ENCODE results near the gene PTPRN2. TPM values are rescaled to one million over a fixed set of nuclear protein-coding genes. Genes with fewer than 3 reads are reported as not detected.

PTPRN2 gene
- total and polyA plus RNA-seq, 2 donors (not counting 1 experiment from before 2014, with no cell fraction given) = 0.54 to 1.2 TPM

GRCh38 chr7:157635148-157635500, 952.5 kb downstream of the PTPRN2 start:
- H3K36me3 ChIP-seq (ENCODE audit: control insufficient read depth, insufficient read depth, low read length) = no peaks in the 10 kb centered on the region
- H3K27ac ChIP-seq (ENCODE audit: insufficient read depth, low read length) = no peak overlapping the region
- H3K27me3 ChIP-seq (ENCODE audit: control insufficient read depth, insufficient read depth, low read length) = no peaks in the 10 kb centered on the region
- TF ChIP-seq EZH2 (IDR thresholded peaks at IDR 0.05; ENCODE audit: low read length, missing control alignments) = no peak
- TF ChIP-seq, protein P1, sequence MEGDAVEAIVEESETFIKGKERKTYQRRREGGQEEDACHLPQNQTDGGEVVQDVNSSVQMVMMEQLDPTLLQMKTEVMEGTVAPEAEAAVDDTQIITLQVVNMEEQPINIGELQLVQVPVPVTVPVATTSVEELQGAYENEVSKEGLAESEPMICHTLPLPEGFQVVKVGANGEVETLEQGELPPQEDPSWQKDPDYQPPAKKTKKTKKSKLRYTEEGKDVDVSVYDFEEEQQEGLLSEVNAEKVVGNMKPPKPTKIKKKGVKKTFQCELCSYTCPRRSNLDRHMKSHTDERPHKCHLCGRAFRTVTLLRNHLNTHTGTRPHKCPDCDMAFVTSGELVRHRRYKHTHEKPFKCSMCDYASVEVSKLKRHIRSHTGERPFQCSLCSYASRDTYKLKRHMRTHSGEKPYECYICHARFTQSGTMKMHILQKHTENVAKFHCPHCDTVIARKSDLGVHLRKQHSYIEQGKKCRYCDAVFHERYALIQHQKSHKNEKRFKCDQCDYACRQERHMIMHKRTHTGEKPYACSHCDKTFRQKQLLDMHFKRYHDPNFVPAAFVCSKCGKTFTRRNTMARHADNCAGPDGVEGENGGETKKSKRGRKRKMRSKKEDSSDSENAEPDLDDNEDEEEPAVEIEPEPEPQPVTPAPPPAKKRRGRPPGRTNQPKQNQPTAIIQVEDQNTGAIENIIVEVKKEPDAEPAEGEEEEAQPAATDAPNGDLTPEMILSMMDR (conservative IDR thresholded peaks at IDR 0.05 in 1 of 2, IDR thresholded peaks at IDR 0.05 in 1 of 2; ENCODE audit: low read depth in 1 of 2, low read length in 2 of 2) = no peak
- no peak overlapping the region for H3K4me3 ChIP-seq (replicated peaks in 1 of 4; ENCODE audit: control extremely low read depth in 1 of 4, insufficient read depth in 1 of 4, low read depth in 3 of 4, low read length in 4 of 4)
- H3K9me3 ChIP-seq (ENCODE audit: control insufficient read depth, insufficient read depth, low read depth, low read length) = no peaks in the 10 kb centered on the region
- no peak overlapping the region for H3K4me2 ChIP-seq (ENCODE audit: extremely low read depth, insufficient read depth, low read length)
- DNase-seq (ENCODE audit: low read depth in 2 of 2) = no peak
- H3K4me1 ChIP-seq (ENCODE audit: control insufficient read depth, extremely low read depth, insufficient read depth, low read length) = no peaks in the 10 kb centered on the region
- H3K79me2 ChIP-seq (ENCODE audit: control insufficient read depth, insufficient read depth, low read length) = no peaks in the 10 kb centered on the region
- H2AFZ ChIP-seq (ENCODE audit: low read length) = no peak overlapping the region
- H4K20me1 ChIP-seq (ENCODE audit: control insufficient read depth, extremely low read depth, insufficient read depth, low read length) = no peaks in the 10 kb centered on the region
- H3K9ac ChIP-seq (ENCODE audit: insufficient read depth, low read length) = no peak overlapping the region

DNA sequence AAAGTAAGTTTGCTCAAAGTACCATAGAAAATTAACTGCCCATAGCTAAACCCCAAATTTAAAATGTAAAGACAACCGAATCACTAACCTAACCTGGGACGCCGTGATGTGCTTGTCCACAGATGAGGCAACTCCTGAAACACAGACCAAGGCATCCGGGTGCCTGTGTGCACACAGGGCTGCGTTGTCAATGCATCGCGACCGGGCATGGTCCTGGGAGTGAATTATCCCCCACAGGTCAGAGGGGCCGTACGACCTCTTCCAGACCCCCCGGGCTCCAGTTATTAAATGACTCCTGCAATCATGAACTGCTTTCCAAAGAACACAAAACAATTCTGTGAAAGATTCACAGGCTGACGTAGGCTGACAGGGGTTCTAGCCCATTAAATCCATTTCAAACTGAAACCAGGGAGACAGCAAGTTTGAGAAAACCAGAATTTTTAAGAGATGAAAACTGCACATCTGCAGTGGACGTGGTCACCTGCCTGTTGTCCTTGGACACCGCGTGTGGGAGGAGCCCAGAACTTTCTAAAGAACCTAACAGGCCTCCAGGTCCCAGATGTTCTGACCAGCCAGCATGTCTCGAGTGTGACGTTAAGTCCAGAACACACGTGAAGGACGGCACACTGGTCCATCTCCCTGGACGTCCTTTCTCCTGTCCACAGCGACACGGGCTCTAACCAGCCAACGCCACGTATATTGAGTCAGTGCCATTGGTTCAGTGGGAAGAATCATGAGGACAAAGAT, 953.0 kb downstream of the PTPRN2 start:
- Histone ChIP-seq H3K4me1 (ENCODE audit: control insufficient read depth, extremely low read depth, insufficient read depth, low read length) (no peaks in the 10 kb centered on the region), H3K36me3 (ENCODE audit: control insufficient read depth, insufficient read depth, low read length) (no peaks in the 10 kb centered on the region), H3K27me3 (ENCODE audit: control insufficient read depth, insufficient read depth, low read length) (no peaks in the 10 kb centered on the region), H3K4me2 (ENCODE audit: extremely low read depth, insufficient read depth, low read length) (no peak overlapping the region), H3K79me2 (ENCODE audit: control insufficient read depth, insufficient read depth, low read length) (no peaks in the 10 kb centered on the region), H3K4me3 (replicated peaks in 1 of 4; ENCODE audit: control extremely low read depth in 1 of 4, insufficient read depth in 1 of 4, low read depth in 3 of 4, low read length in 4 of 4) (no peak overlapping the region), H4K20me1 (ENCODE audit: control insufficient read depth, extremely low read depth, insufficient read depth, low read length) (no peaks in the 10 kb centered on the region), H3K27ac (ENCODE audit: insufficient read depth, low read length) (no peak overlapping the region), H3K9me3 (ENCODE audit: control insufficient read depth, insufficient read depth, low read depth, low read length) (no peaks in the 10 kb centered on the region), H2AFZ (ENCODE audit: low read length) (no peak overlapping the region), H3K9ac (ENCODE audit: insufficient read depth, low read length) (no peak overlapping the region)
- TF ChIP-seq EZH2 (IDR thresholded peaks at IDR 0.05; ENCODE audit: low read length, missing control alignments) = no peak
- TF ChIP-seq, protein P1 (conservative IDR thresholded peaks at IDR 0.05 in 1 of 2, IDR thresholded peaks at IDR 0.05 in 1 of 2; ENCODE audit: low read depth in 1 of 2, low read length in 2 of 2) = no peak
- no peak for DNase-seq (ENCODE audit: low read depth in 2 of 2)

DNA sequence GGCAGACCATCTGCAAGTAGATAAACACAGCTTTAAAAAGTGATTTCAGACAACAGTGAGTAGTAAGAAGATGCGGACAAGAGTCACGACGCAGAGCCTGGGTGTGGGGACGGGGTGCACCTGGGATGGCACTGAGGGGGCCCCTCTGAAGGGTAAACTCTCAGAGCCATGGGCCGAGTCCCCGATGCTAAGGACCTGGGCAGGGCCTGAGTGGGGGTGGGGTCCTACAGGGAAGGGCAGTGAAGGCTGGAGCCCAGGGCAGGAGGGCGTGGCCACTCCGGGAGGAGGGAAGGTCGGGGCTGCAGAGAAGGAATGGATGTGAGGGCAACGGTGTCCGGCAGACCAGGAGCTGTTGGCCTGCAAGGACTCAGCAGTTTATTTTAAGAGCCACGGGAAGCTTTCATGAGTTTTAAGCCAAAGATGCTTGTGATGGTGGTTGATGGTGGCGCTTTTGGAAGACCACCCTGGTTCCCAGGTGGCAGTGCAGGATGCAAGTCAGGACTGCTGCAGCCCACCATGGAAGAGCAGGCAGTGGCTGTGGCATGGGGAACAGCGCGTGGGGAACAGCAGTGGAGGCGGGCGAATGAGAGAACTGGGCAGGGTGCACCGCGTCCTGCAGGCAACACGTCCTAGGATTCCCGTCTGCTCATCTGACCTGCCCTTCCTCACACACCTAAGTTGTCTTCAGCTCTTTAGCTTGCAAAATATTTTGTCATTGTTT, 954.0 kb downstream of the PTPRN2 start:
- no peaks in the 10 kb centered on the region for H3K27me3 ChIP-seq (ENCODE audit: control insufficient read depth, insufficient read depth, low read length)
- H2AFZ ChIP-seq (ENCODE audit: low read length) = no peak overlapping the region
- no peak for TF ChIP-seq EZH2 (IDR thresholded peaks at IDR 0.05; ENCODE audit: low read length, missing control alignments)
- TF ChIP-seq, protein P1 (conservative IDR thresholded peaks at IDR 0.05 in 1 of 2, IDR thresholded peaks at IDR 0.05 in 1 of 2; ENCODE audit: low read depth in 1 of 2, low read length in 2 of 2) = no peak
- DNase-seq (ENCODE audit: low read depth in 2 of 2) = no peak
- H3K4me3 ChIP-seq (replicated peaks in 1 of 4; ENCODE audit: control extremely low read depth in 1 of 4, insufficient read depth in 1 of 4, low read depth in 3 of 4, low read length in 4 of 4) = no peak overlapping the region
- no peak overlapping the region for H3K27ac ChIP-seq (ENCODE audit: insufficient read depth, low read length)
- no peak overlapping the region for H3K4me2 ChIP-seq (ENCODE audit: extremely low read depth, insufficient read depth, low read length)
- H3K79me2 ChIP-seq (ENCODE audit: control insufficient read depth, insufficient read depth, low read length) = no peaks in the 10 kb centered on the region
- H3K36me3 ChIP-seq (ENCODE audit: control insufficient read depth, insufficient read depth, low read length) = no peaks in the 10 kb centered on the region
- no peaks in the 10 kb centered on the region for H4K20me1 ChIP-seq (ENCODE audit: control insufficient read depth, extremely low read depth, insufficient read depth, low read length)
- no peak overlapping the region for H3K9ac ChIP-seq (ENCODE audit: insufficient read depth, low read length)
- no peaks in the 10 kb centered on the region for H3K9me3 ChIP-seq (ENCODE audit: control insufficient read depth, insufficient read depth, low read depth, low read length)
- no peaks in the 10 kb centered on the region for H3K4me1 ChIP-seq (ENCODE audit: control insufficient read depth, extremely low read depth, insufficient read depth, low read length)

All from fibroblast of lung (primary cell).